SK-N-SH (cell line): ENCODE data around the gene NEURL1. TPM values are rescaled to one million over a fixed set of nuclear protein-coding genes. Genes with fewer than 3 reads are reported as not detected.

Experiments used
- CTCF ChIA-PET: fragments of 300-600, 350-600 bp; formaldehyde crosslinking; extraction: SDS; loops from one replicate; lab custom pipeline; 2021; lab: Yijun Ruan, JAX
- POLR2A ChIA-PET: fragments of 350-600 bp; sonication (Branson Sonifier 250); formaldehyde crosslinking; extraction: SDS; loops from one replicate; lab custom pipeline; 2020; ENCODE audit warnings: antibody characterized with exemption, inconsistent platforms; lab: Yijun Ruan, JAX
- DNase-seq: peaks from one replicate; pipeline ENCODE4 v3.0.0; 2012
- H2AFZ ChIP-seq: fragments of 200-600 bp; sonication (generic); 2 replicates; pipeline ENCODE4 v1.8.1; 2016; ENCODE audit warnings: antibody characterized with exemption, mild to moderate bottlenecking, low read depth
- H3F3A ChIP-seq: fragments of 200-600 bp; sonication (generic); replicated peaks from 2 replicates; pipeline ENCODE3; 2016; ENCODE audit warnings: antibody characterized with exemption, mild to moderate bottlenecking; ENCODE audit not compliant: insufficient read depth
- H3K27ac ChIP-seq, 2 experiments: fragments of 200-500 bp in 1 of 2; fragments of 200-600 bp in 1 of 2; sonication (Bioruptor generic) in 1 of 2; sonication (generic), shearing (Covaris generic) in 1 of 2; 2 replicates each; pipeline versions ENCODE4 v1.5.1 to v1.6.1; 2014 to 2016; ENCODE audit warnings: low read depth in 2 of 2, inconsistent platforms in 1 of 2, low read length in 1 of 2, mild to moderate bottlenecking in 1 of 2, mixed read lengths in 1 of 2
- H3K27me3 ChIP-seq: fragments of 200-600 bp; sonication (generic), shearing (Covaris generic); 2 replicates; pipeline ENCODE4 v1.6.1; 2016; ENCODE audit warnings: mixed run types; ENCODE audit not compliant: insufficient read depth
- H3K36me3 ChIP-seq, 2 experiments: fragments of 200-500 bp in 1 of 2; fragments of 200-600 bp in 1 of 2; sonication (Bioruptor generic) in 1 of 2; sonication (generic) in 1 of 2; replicated peaks in 1 of 2; 2 replicates each; pipeline versions ENCODE3 to v1.5.1; 2014 to 2016; ENCODE audit warnings: low read length in 1 of 2, mild to moderate bottlenecking in 1 of 2; ENCODE audit not compliant: insufficient read depth in 2 of 2, control insufficient read depth in 1 of 2
- H3K4me1 ChIP-seq, 2 experiments: fragments of 200-500 bp in 1 of 2; fragments of 200-600 bp in 1 of 2; sonication (Bioruptor generic) in 1 of 2; sonication (generic), shearing (Covaris generic) in 1 of 2; 2 replicates each; pipeline versions ENCODE4 v1.5.1 to v1.6.1; 2014 to 2016; ENCODE audit warnings: low read depth in 1 of 2, low read length in 1 of 2, mixed run types in 1 of 2; ENCODE audit not compliant: insufficient read depth in 2 of 2, control insufficient read depth in 1 of 2
- H3K4me2 ChIP-seq: fragments of 200-600 bp; sonication (generic), shearing (Covaris generic); 2 replicates; pipeline ENCODE4 v1.6.1; 2017; ENCODE audit warnings: mixed run types
- H3K4me3 ChIP-seq, 2 experiments: fragments of 200-500 bp in 1 of 2; fragments of 200-600 bp in 1 of 2; sonication (Bioruptor generic) in 1 of 2; sonication (generic), shearing (Covaris generic) in 1 of 2; 2 replicates each; pipeline versions ENCODE4 v1.5.1 to v1.8.1; 2014 to 2016; ENCODE audit warnings: low read depth in 2 of 2, inconsistent platforms in 1 of 2, low read length in 1 of 2, mild to moderate bottlenecking in 1 of 2, mixed read lengths in 1 of 2, moderate library complexity in 1 of 2
- H3K79me2 ChIP-seq: fragments of 200-600 bp; sonication (generic); 2 replicates; pipeline ENCODE4 v1.8.1; 2017; ENCODE audit warnings: mild to moderate bottlenecking; ENCODE audit not compliant: insufficient read depth
- H3K9ac ChIP-seq: fragments of 200-600 bp; sonication (generic); 2 replicates; pipeline ENCODE4 v1.6.1; 2017; ENCODE audit warnings: mixed run types
- H3K9me2 ChIP-seq: fragments of 200-600 bp; sonication (generic); 2 replicates; pipeline ENCODE4 v1.6.1; 2017; ENCODE audit warnings: mixed run types
- H3K9me3 ChIP-seq: fragments of 200-600 bp; sonication (generic); 2 replicates; pipeline ENCODE4 v1.6.1; 2017; ENCODE audit warnings: mixed run types, mild to moderate bottlenecking, moderate library complexity
- H4K20me1 ChIP-seq: fragments of 200-600 bp; sonication (generic); 2 replicates; pipeline ENCODE4 v1.6.1; 2017; ENCODE audit warnings: mild to moderate bottlenecking, mixed run types; ENCODE audit not compliant: insufficient read depth
- CHD2 ChIP-seq: fragments of 150-350 bp; IDR thresholded peaks from 2 replicates; pipeline ENCODE4 v1.6.1; 2018; ENCODE audit warnings: low read length; ENCODE audit not compliant: partially characterized antibody
- FOXJ3 ChIP-seq: sonication (generic); formaldehyde crosslinking; IDR thresholded peaks from 2 replicates; pipeline ENCODE4 v1.5.1; 2020; ENCODE audit warnings: mild to moderate bottlenecking, missing genetic modification reagents
- MXI1 ChIP-seq: IDR thresholded peaks from 2 replicates; pipeline ENCODE4 v1.6.1; 2012; ENCODE audit warnings: mild to moderate bottlenecking, low read depth, low read length, improper control_type of control experiment
- PBX3 ChIP-seq: IDR thresholded peaks from 2 replicates; pipeline ENCODE4; 2012
- REST ChIP-seq: IDR thresholded peaks from 2 replicates; pipeline ENCODE4 v1.6.1; 2012; ENCODE audit warnings: mild to moderate bottlenecking, low read depth, low read length, moderate library complexity
- RXRA ChIP-seq: IDR thresholded peaks from 2 replicates; pipeline ENCODE4 v1.4.0; 2012; ENCODE audit warnings: low read depth, mild to moderate bottlenecking, borderline replicate concordance
- TAF1 ChIP-seq: IDR thresholded peaks from 2 replicates; pipeline ENCODE4 v1.6.1; 2012; ENCODE audit warnings: low read depth, mild to moderate bottlenecking, low read length, moderate library complexity, borderline replicate concordance
- TCF12 ChIP-seq: IDR thresholded peaks from 2 replicates; pipeline ENCODE4 v1.4.0; 2012
- TEAD4 ChIP-seq: IDR thresholded peaks from 2 replicates; pipeline ENCODE4 v1.4.0; 2012; ENCODE audit warnings: mild to moderate bottlenecking, borderline replicate concordance; ENCODE audit not compliant: insufficient read depth
- WGBS: methylation state at CpG from one replicate; pipeline ENCODE4 v1.1.6; 2017; ENCODE audit warnings: low lambda C conversion rate; 5-methylcytosine and 5-hydroxymethylcytosine counted together
- polyA plus RNA-seq, 3 experiments: library from polyadenylated mRNA; depleted of rRNA; stranded (reverse); fragments of >200 nt; gene quantifications; 2 replicates each; pipeline ENCODE4 v1.2.3, GENCODE V29; 2012

The NEURL1 gene
- polyA plus RNA-seq, 1 of the 3 experiments (the other 2 are of a cell fraction) = 0.05 TPM

GRCh38 chr10:103458720-103459119, 34.8 kb upstream of the NEURL1 start, which contains the start of gene CALHM1:
Gene CALHM1 (minus strand): TSS chr10:103458900. CDS start chr10:103458751, 149 bp downstream.
- POLR2A ChIA-PET = no interaction called here
- H3K4me1 ChIP-seq = no peaks in the 10 kb centered on the region; a peak in 1 of 4 replicates

More at GRCh38 chr10:103458720-103459119, 34.8 kb upstream of the NEURL1 start, which contains the start of gene CALHM1:
- no peak within 1 kb of the TSS for H2AFZ ChIP-seq
- H3K27ac ChIP-seq = no peak within 1 kb of the TSS
- H3K9ac ChIP-seq = no peak within 1 kb of the TSS
- H3K9me3 ChIP-seq = no peaks in the 10 kb centered on the region
- CTCF ChIA-PET = interaction anchor here (0.6 to 1.2 kb wide), 2 partner anchors 42 to 140 kb away, joined by 3 read pairs; no protein-coding TSS in a partner anchor
- no peak within 1 kb of the TSS for H3K4me2 ChIP-seq
- H3K4me3 ChIP-seq = no peak within 1 kb of the TSS
- no peaks in the 10 kb centered on the region for H3K27me3 ChIP-seq
- WGBS = 54% methylated on average over 2 of the region's 9 CpGs
- H3K36me3 ChIP-seq = no peaks in the 10 kb centered on the region
- H3K79me2 ChIP-seq = no peaks in the 10 kb centered on the region
- no peaks in the 10 kb centered on the region for H3K9me2 ChIP-seq
- H4K20me1 ChIP-seq = no peaks in the 10 kb centered on the region
- no peak for DNase-seq
- H3F3A ChIP-seq = no peaks in the 10 kb centered on the region
- TF ChIP-seq PBX3 (no peak), TCF12 (no peak), REST (no peak), CHD2 (no peak), TAF1 (no peak), FOXJ3 (no peak), TEAD4 (no peak), RXRA (no peak), MXI1 (no peak)
